Central memory CD8-positive, alpha-beta T cell (primary cell): ENCODE data around the gene PCDHA7.
"Not testable (repeated sequence)": the region's sequence is repeated elsewhere in the genome, so short reads cannot be mapped to it uniquely, and the experiment has no call there.

ENCODE experiments used
- ATAC-seq: fragments of 150-1000 bp; cut with Tn5 transposase; replicated peaks from 2 replicates; pipeline ENCODE4 v1.10.0; 2022; ENCODE audit warnings: mild to moderate bottlenecking, moderate FRiP score, moderate number of reproducible peaks; ENCODE audit not compliant: poor library complexity, severe bottlenecking; ENCODE audit errors: extremely low read depth
- DNase-seq, 2 donors: peaks; one replicate each; pipeline ENCODE4 v3.0.0; 2021; ENCODE audit warnings: low spot score in 2 of 2
- H3K27ac Mint-ChIP-seq: one replicate; pipeline ENCODE4 v1.8.0; 2022; ENCODE audit warnings: low read depth, mild to moderate bottlenecking, moderate library complexity, mixed read lengths
- H3K27me3 Mint-ChIP-seq: one replicate; pipeline ENCODE4 v1.8.0; 2022; ENCODE audit warnings: mixed read lengths
- H3K36me3 Mint-ChIP-seq: one replicate; pipeline ENCODE4 v1.8.0; 2022; ENCODE audit warnings: mild to moderate bottlenecking, moderate library complexity, mixed read lengths; ENCODE audit not compliant: insufficient read depth
- H3K4me1 Mint-ChIP-seq: one replicate; pipeline ENCODE4 v1.8.0; 2022; ENCODE audit warnings: mixed read lengths
- H3K4me3 Mint-ChIP-seq: one replicate; pipeline ENCODE4 v1.8.0; 2022; ENCODE audit warnings: mild to moderate bottlenecking, moderate library complexity, mixed read lengths
- H3K9me3 Mint-ChIP-seq: one replicate; pipeline ENCODE4 v1.8.0; 2022; ENCODE audit warnings: mixed read lengths

PCDHA7 gene

GRCh38 chr5:140802381-140802780 is 31.7 kb upstream of the PCDHA7 start:
- DNase-seq, ATAC-seq, H3K36me3 Mint-ChIP-seq, H3K27ac Mint-ChIP-seq, H3K4me3 Mint-ChIP-seq, H3K9me3 Mint-ChIP-seq, H3K4me1 Mint-ChIP-seq: not testable (repeated sequence)
- H3K27me3 Mint-ChIP-seq = peaks cover 35% of the 10 kb centered on the region

DNA sequence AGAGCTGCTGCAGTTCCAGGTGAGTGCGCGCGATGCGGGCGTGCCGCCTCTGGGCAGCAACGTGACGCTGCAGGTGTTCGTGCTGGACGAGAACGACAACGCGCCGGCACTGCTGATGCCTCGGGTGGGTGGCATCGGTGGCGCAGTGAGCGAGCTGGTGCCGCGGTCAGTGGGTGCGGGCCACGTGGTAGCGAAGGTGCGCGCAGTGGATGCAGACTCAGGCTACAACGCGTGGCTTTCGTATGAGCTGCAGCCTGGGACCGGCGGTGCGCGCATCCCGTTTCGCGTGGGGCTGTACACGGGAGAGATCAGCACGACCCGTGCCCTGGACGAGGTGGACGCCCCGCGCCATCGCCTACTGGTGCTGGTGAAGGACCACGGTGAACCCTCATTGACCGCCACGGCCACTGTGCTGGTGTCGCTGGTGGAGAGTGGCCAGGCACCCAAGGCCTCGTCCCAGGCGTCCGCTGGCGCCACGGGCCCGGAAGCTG is 31.2 kb upstream of the PCDHA7 start:
- no peak for ATAC-seq
- peaks cover 35% of the 10 kb centered on the region for H3K27me3 Mint-ChIP-seq
- no peaks in the 10 kb centered on the region for H3K9me3 Mint-ChIP-seq
- no peaks in the 10 kb centered on the region for H3K36me3 Mint-ChIP-seq
- H3K4me1 Mint-ChIP-seq = no peaks in the 10 kb centered on the region
- H3K4me3 Mint-ChIP-seq = no peak overlapping the region
- DNase-seq = no peak
- no peak overlapping the region for H3K27ac Mint-ChIP-seq

- H3K27me3 Mint-ChIP-seq = peaks cover 34% of the 10 kb centered on the region
- no peak for DNase-seq
These were observed 27.0 kb upstream of the PCDHA7 start, which contains the start of gene PCDHA4 for GRCh38 chr5:140806834-140807775. PCDHA4 (plus strand) TSS chr5:140807068.

GRCh38 chr5:140808241-140808888 is 25.7 kb upstream of the PCDHA7 start:
- ATAC-seq, H3K9me3 Mint-ChIP-seq, DNase-seq, H3K27ac Mint-ChIP-seq, H3K4me3 Mint-ChIP-seq, H3K36me3 Mint-ChIP-seq, H3K4me1 Mint-ChIP-seq: not testable (repeated sequence)
- peaks cover 34% of the 10 kb centered on the region for H3K27me3 Mint-ChIP-seq

More at GRCh38 chr5:140806834-140807775, 27.0 kb upstream of the PCDHA7 start, which contains the start of gene PCDHA4:
- Mint-ChIP-seq H3K27ac (no peak within 1 kb of the TSS), H3K4me3 (no peak within 1 kb of the TSS), H3K4me1 (no peaks in the 10 kb centered on the region), H3K36me3 (no peaks in the 10 kb centered on the region), H3K9me3 (no peaks in the 10 kb centered on the region)
- no peak for ATAC-seq

- no peak overlapping the region for H3K27ac Mint-ChIP-seq
- no peak for DNase-seq
- H3K36me3 Mint-ChIP-seq = no peaks in the 10 kb centered on the region
- no peak for ATAC-seq
- no peaks in the 10 kb centered on the region for H3K4me1 Mint-ChIP-seq
- no peak overlapping the region for H3K4me3 Mint-ChIP-seq
- no peaks in the 10 kb centered on the region for H3K9me3 Mint-ChIP-seq
- peaks cover 34% of the 10 kb centered on the region for H3K27me3 Mint-ChIP-seq
These were observed 25.2 kb upstream of the PCDHA7 start for GRCh38 chr5:140808889-140809291.

- ATAC-seq (no peak), DNase-seq (no peak)
- no peaks in the 10 kb centered on the region for H3K36me3 Mint-ChIP-seq
- no peaks in the 10 kb centered on the region for H3K4me1 Mint-ChIP-seq
- peaks cover 2% of the 10 kb centered on the region for H3K9me3 Mint-ChIP-seq
- peaks cover 14% of the 10 kb centered on the region for H3K27me3 Mint-ChIP-seq
- H3K27ac Mint-ChIP-seq = no peak within 1 kb of the TSS
- H3K4me3 Mint-ChIP-seq = no peak within 1 kb of the TSS
These were observed 12.4 kb upstream of the PCDHA7 start, which contains the start of gene PCDHA5 for GRCh38 chr5:140821375-140822280. PCDHA5 (plus strand) TSS chr5:140821613.

DNA sequence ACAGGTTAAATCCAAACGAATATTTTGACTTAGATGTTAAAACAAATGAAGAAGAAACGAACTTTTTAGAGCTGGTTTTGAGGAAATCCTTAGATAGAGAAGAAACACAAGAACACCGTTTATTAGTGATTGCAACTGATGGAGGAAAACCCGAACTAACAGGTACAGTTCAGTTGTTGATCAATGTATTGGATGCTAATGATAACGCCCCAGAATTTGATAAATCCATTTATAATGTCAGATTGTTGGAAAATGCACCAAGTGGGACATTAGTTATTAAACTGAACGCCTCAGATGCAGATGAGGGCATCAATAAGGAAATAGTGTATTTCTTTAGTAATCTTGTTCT is 11.8 kb upstream of the PCDHA7 start:
- DNase-seq (no peak), ATAC-seq (no peak)
- Mint-ChIP-seq H3K9me3 (no peaks in the 10 kb centered on the region), H3K27ac (no peak overlapping the region), H3K4me1 (no peaks in the 10 kb centered on the region), H3K4me3 (no peak overlapping the region), H3K27me3 (peaks cover 15% of the 10 kb centered on the region), H3K36me3 (no peaks in the 10 kb centered on the region)

GRCh38 chr5:140822969-140823368 is 11.1 kb upstream of the PCDHA7 start:
- not testable (repeated sequence) for H3K36me3 Mint-ChIP-seq, ATAC-seq, H3K9me3 Mint-ChIP-seq, H3K4me1 Mint-ChIP-seq, DNase-seq, H3K27ac Mint-ChIP-seq, H3K4me3 Mint-ChIP-seq
- H3K27me3 Mint-ChIP-seq = peaks cover 22% of the 10 kb centered on the region

- H3K4me3 Mint-ChIP-seq = no peak overlapping the region
- H3K27ac Mint-ChIP-seq = no peak overlapping the region
- H3K9me3 Mint-ChIP-seq = no peaks in the 10 kb centered on the region
- H3K36me3 Mint-ChIP-seq = no peaks in the 10 kb centered on the region
- peaks cover 25% of the 10 kb centered on the region for H3K27me3 Mint-ChIP-seq
- ATAC-seq = no peak
- no peak for DNase-seq
- no peaks in the 10 kb centered on the region for H3K4me1 Mint-ChIP-seq
These were observed 10.6 kb upstream of the PCDHA7 start for GRCh38 chr5:140823475-140823874.

DNA sequence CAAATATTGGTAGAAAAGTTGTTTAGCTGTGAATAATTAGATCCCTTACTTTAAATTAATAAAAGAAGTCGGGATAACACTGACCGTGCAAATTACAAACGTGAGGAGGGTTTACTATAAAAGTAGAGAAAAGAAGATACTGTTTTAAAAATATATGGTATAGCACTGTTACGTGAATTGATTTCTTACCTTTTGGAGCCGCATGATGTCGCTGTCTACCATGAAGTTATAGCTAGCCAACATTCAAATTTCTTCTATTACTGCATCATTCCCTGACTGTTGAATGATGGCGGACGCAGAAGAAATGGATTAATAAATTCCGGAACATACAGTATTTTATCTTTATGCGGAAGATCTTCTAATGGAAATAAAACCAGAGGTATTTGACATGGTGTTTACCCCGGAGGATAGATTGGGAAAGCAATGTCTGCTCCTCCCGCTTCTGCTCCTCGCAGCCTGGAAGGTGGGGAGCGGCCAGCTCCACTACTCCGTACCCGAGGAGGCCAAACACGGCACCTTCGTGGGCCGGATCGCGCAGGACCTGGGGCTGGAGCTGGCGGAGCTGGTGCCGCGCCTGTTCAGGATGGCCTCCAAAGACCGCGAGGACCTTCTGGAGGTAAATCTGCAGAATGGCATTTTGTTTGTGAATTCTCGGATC is 6.2 kb upstream of the PCDHA7 start, which contains the start of gene PCDHA6:
TSS of gene PCDHA6 (plus strand) at position 257 of the 658 bp plus-strand sequence. CDS start at position 389, 132 bp downstream.
- DNase-seq (no peak), ATAC-seq (no peak)
- Mint-ChIP-seq H3K9me3 (no peaks in the 10 kb centered on the region), H3K4me3 (no peak within 1 kb of the TSS), H3K4me1 (no peaks in the 10 kb centered on the region), H3K27ac (no peak within 1 kb of the TSS), H3K36me3 (no peaks in the 10 kb centered on the region), H3K27me3 (peaks cover 44% of the 10 kb centered on the region)

- Mint-ChIP-seq H3K9me3 (no peaks in the 10 kb centered on the region), H3K4me3 (no peak overlapping the region), H3K4me1 (no peaks in the 10 kb centered on the region), H3K27me3 (peaks cover 49% of the 10 kb centered on the region), H3K27ac (no peak overlapping the region), H3K36me3 (no peaks in the 10 kb centered on the region)
- no peak for DNase-seq
- ATAC-seq = no peak
These were observed 5.7 kb upstream of the PCDHA7 start for GRCh38 chr5:140828362-140828737.
